GM19043 (cell line): ENCODE measurements around the gene BLVRB.

Experiments
- ATAC-seq: cut with Tn5 transposase; IDR thresholded peaks from one replicate; pipeline ENCODE4 v1.9.1; 2021; ENCODE audit warnings: low read depth; ENCODE audit not compliant: unreplicated experiment

The BLVRB gene

GRCh38 chr19:40424637-40425449, 40.7 kb downstream of the BLVRB start:
- no peak for ATAC-seq

- ATAC-seq = no peak
These were observed 41.6 kb downstream of the BLVRB start for GRCh38 chr19:40423938-40424337.

- no peak for ATAC-seq
These were observed 42.6 kb downstream of the BLVRB start for GRCh38 chr19:40422748-40423566.

GRCh38 chr19:40421993-40422747, 43.4 kb downstream of the BLVRB start:
- no peak for ATAC-seq

- ATAC-seq = no peak
These were observed 44.5 kb downstream of the BLVRB start for GRCh38 chr19:40420766-40421765.

- no peak for ATAC-seq
These were observed 45.1 kb downstream of the BLVRB start for GRCh38 chr19:40420451-40420765.

- ATAC-seq = no peak
These were observed 45.8 kb downstream of the BLVRB start for GRCh38 chr19:40419780-40420179.

- ATAC-seq = no peak
These were observed 46.4 kb downstream of the BLVRB start for GRCh38 chr19:40419066-40419612.

GRCh38 chr19:40418040-40418439, 47.5 kb downstream of the BLVRB start:
- ATAC-seq = no peak

GRCh38 chr19:40417643-40417981, 47.9 kb downstream of the BLVRB start:
- ATAC-seq = no peak

GRCh38 chr19:40416918-40417642, 48.5 kb downstream of the BLVRB start:
- ATAC-seq = no peak

GRCh38 chr19:40415768-40416167, 49.8 kb downstream of the BLVRB start:
- no peak for ATAC-seq

- ATAC-seq = no peak
These were observed 50.7 kb downstream of the BLVRB start for GRCh38 chr19:40414542-40415535.

GRCh38 chr19:40413291-40413845, 52.2 kb downstream of the BLVRB start, which contains the start of gene PRX:
TSS of gene PRX (minus strand) at chr19:40413378. CDS start at chr19:40407932, 5,446 bp downstream.
- ATAC-seq = no peak

- ATAC-seq = no peak
These were observed 52.7 kb downstream of the BLVRB start for GRCh38 chr19:40412866-40413265.

- no peak for ATAC-seq
These were observed 53.5 kb downstream of the BLVRB start for GRCh38 chr19:40411958-40412499.

GRCh38 chr19:40411125-40411842, 54.3 kb downstream of the BLVRB start:
- no peak for ATAC-seq
